Measurements from ENCODE around the gene PRDM1.

DNA sequence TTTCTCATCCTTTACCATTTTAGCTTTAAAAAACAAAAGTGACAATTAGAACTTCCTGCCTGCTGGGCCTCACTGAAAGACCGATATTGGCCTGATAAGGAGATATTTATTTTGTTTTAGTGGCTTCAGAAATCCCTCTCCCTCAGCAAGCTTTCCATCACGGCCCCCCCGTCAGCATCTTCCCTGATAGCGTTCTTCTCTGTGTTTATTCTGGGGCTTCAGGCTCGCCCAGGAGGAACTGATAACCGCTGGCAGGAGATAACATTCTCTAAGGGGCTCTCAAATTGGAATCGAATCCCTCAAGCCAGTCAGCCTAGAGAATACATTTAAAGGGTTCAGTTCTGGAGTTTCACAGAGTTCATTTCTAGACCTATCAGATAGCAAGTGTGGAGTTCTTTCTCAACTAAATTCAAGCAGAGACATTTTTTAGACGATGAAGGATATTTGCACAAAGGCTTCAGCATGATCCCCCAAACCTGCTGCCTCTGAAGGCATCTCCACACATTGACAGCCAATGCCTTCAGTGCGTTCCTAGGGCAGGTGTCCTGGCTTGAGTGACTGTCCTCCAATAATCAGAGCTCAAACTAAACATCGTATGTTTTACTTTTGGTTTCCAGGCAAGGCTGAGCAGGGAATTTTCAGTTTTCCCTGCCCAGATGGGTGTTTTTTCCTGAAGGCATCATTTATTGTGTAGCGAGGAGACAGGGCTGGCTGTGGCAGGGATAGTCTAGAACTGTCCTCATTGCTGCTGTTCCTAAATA, 17.0 kb downstream of the PRDM1 start:
- no peak for TF ChIP-seq CTCF (IDR thresholded peaks at IDR 0.05)
- no peak for TF ChIP-seq POLR2A (IDR thresholded peaks at IDR 0.05)

Data from body of pancreas (tissue), 4 donors.